Liver (tissue), 9 donors: ENCODE measurements around the gene EVC. TPM values are rescaled to one million over a fixed set of nuclear protein-coding genes. Genes with fewer than 3 reads are reported as not detected.

Experiments used
- DNase-seq: peaks from one replicate; pipeline ENCODE4 v3.0.0-alpha.2; 2017; ENCODE audit warnings: low spot score
- H3K27ac ChIP-seq, 2 donors: one replicate each; pipeline ENCODE4 v1.7.0; 2013; ENCODE audit warnings: inconsistent platforms in 2 of 2, low read length in 2 of 2, control low read depth in 1 of 2, low read depth in 1 of 2, mild to moderate bottlenecking in 1 of 2
- H3K27me3 ChIP-seq, 4 donors: one replicate each; pipeline versions ENCODE4 v1.6.1 to v1.7.0; 2013; ENCODE audit warnings: low read length in 3 of 4, inconsistent platforms in 1 of 4, mild to moderate bottlenecking in 1 of 4, moderate library complexity in 1 of 4; ENCODE audit not compliant: control insufficient read depth in 4 of 4, insufficient read depth in 4 of 4
- H3K36me3 ChIP-seq, 4 donors: one replicate each; pipeline versions ENCODE4 v1.6.1 to v1.7.0; 2013; ENCODE audit warnings: low read length in 3 of 4, mild to moderate bottlenecking in 3 of 4, low read depth in 1 of 4, moderate library complexity in 1 of 4; ENCODE audit not compliant: control insufficient read depth in 4 of 4, insufficient read depth in 3 of 4
- H3K4me1 ChIP-seq, 4 donors: one replicate each; pipeline versions ENCODE4 v1.6.1 to v1.7.0; 2013; ENCODE audit warnings: low read length in 3 of 4, mild to moderate bottlenecking in 3 of 4, moderate library complexity in 1 of 4; ENCODE audit not compliant: control insufficient read depth in 4 of 4, insufficient read depth in 4 of 4
- H3K4me3 ChIP-seq, 3 donors: one replicate each; pipeline versions ENCODE4 v1.6.1 to v1.7.0; 2013; ENCODE audit warnings: low read length in 3 of 3, control low read depth in 1 of 3, low read depth in 1 of 3, mild to moderate bottlenecking in 1 of 3
- H3K9ac ChIP-seq, 2 donors: one replicate each; pipeline ENCODE4 v1.7.0; 2013; ENCODE audit warnings: low read length in 2 of 2, mild to moderate bottlenecking in 2 of 2, moderate library complexity in 2 of 2, control low read depth in 1 of 2, low read depth in 1 of 2
- H3K9me3 ChIP-seq, 4 donors: one replicate each; pipeline versions ENCODE4 v1.6.1 to v1.7.0; 2013; ENCODE audit warnings: low read length in 3 of 4; ENCODE audit not compliant: control insufficient read depth in 4 of 4
- ATF3 ChIP-seq: IDR thresholded peaks from 2 replicates; pipeline ENCODE4 v1.6.1; 2016; ENCODE audit warnings: antibody characterized with exemption
- EGR1 ChIP-seq, 2 donors: IDR thresholded peaks; 2 replicates each; pipeline ENCODE4 v1.6.1; 2016 to 2018; ENCODE audit warnings: antibody characterized with exemption in 2 of 2, low read depth in 2 of 2
- FOXA1 ChIP-seq: IDR thresholded peaks from 2 replicates; pipeline ENCODE4 v1.6.1; 2016; ENCODE audit warnings: antibody characterized with exemption
- FOXA2 ChIP-seq: IDR thresholded peaks from 2 replicates; pipeline ENCODE4 v1.6.1; 2016; ENCODE audit warnings: antibody characterized with exemption
- GABPA ChIP-seq, 2 donors: IDR thresholded peaks in 1 of 2; conservative IDR thresholded peaks in 1 of 2; 2 replicates each; pipeline ENCODE4 v1.6.1; 2016; ENCODE audit warnings: antibody characterized with exemption in 2 of 2, mild to moderate bottlenecking in 1 of 2, moderate library complexity in 1 of 2
- HNF4A ChIP-seq, 2 donors: conservative IDR thresholded peaks; 2 replicates each; pipeline ENCODE4 v1.6.1; 2016; ENCODE audit warnings: antibody characterized with exemption in 2 of 2, mild to moderate bottlenecking in 2 of 2
- HNF4G ChIP-seq: IDR thresholded peaks from 2 replicates; pipeline ENCODE4 v1.6.1; 2016; ENCODE audit warnings: antibody characterized with exemption
- JUND ChIP-seq, 2 donors: IDR thresholded peaks; 2 replicates each; pipeline ENCODE4 v1.6.1; 2016; ENCODE audit warnings: antibody characterized with exemption in 2 of 2
- MAX ChIP-seq: IDR thresholded peaks from 2 replicates; pipeline ENCODE4 v1.6.1; 2016; ENCODE audit warnings: antibody characterized with exemption
- NR2F2 ChIP-seq: IDR thresholded peaks from 2 replicates; pipeline ENCODE4 v1.6.1; 2016; ENCODE audit warnings: antibody characterized with exemption
- RAD21 ChIP-seq, 2 donors: IDR thresholded peaks; 2 replicates each; pipeline ENCODE4 v1.6.1; 2016; ENCODE audit warnings: antibody characterized with exemption in 2 of 2, mild to moderate bottlenecking in 2 of 2
- REST ChIP-seq: IDR thresholded peaks from 2 replicates; pipeline ENCODE4 v1.6.1; 2016; ENCODE audit warnings: antibody characterized with exemption, mild to moderate bottlenecking
- RXRA ChIP-seq, 2 donors: IDR thresholded peaks; 2 replicates each; pipeline ENCODE4 v1.6.1; 2017 to 2018; ENCODE audit warnings: antibody characterized with exemption in 2 of 2, mild to moderate bottlenecking in 1 of 2
- SP1 ChIP-seq: IDR thresholded peaks from 2 replicates; pipeline ENCODE4 v1.6.1; 2018; ENCODE audit warnings: antibody characterized with exemption, mild to moderate bottlenecking
- TAF1 ChIP-seq: conservative IDR thresholded peaks from 2 replicates; pipeline ENCODE4 v1.6.1; 2016; ENCODE audit warnings: antibody characterized with exemption, mild to moderate bottlenecking
- YY1 ChIP-seq: IDR thresholded peaks from 2 replicates; pipeline ENCODE4 v1.6.1; 2016; ENCODE audit warnings: antibody characterized with exemption, mild to moderate bottlenecking
- ZBTB33 ChIP-seq: IDR thresholded peaks from 2 replicates; pipeline ENCODE4 v1.6.1; 2016; ENCODE audit warnings: antibody characterized with exemption
- WGBS: extraction: QIAGEN DNeasy Blood & Tissue Kit; methylation state at CpG from one replicate; pipeline ENCODE4 v1.1.7; 2013; 5-methylcytosine and 5-hydroxymethylcytosine counted together
- polyA plus RNA-seq, 2 donors: library from polyadenylated mRNA; stranded (reverse) in 1 of 2; unstranded in 1 of 2; fragments of 200-250 nt in 1 of 2; fragments of >200 nt in 1 of 2; fragmentation: Nextera tagmentation in 1 of 2; extraction: Ambion mirVana in 1 of 2; gene quantifications; one replicate each; pipeline versions ENCODE4 v1.2.1 to v1.2.3, GENCODE V29; 2013 to 2015
- total RNA-seq, 2 donors: library from RNA; depleted of rRNA; stranded (reverse); fragments of >200 nt; gene quantifications; one replicate each; pipeline ENCODE4 v1.2.3, GENCODE V29; 2014
- donor health status: healthy.
- donor health status: healthy.
- donor health status: healthy.
- donor health status: healthy.
- donor health status: healthy.

Gene EVC
- total and polyA plus RNA-seq, 4 donors = 0.76 to 10.9 (median 3.2) TPM

GRCh38 chr4:5705647-5706320 lies 5.2 kb upstream of the EVC start:
- H3K36me3 ChIP-seq = no peaks in the 10 kb centered on the region
- no peak overlapping the region for H3K4me3 ChIP-seq
- TF ChIP-seq MAX (no peak), YY1 (no peak), FOXA1 (no peak), SP1 (no peak), REST (no peak), ZBTB33 (no peak), JUND (IDR thresholded peaks at IDR 0.05) (no peak), HNF4G (no peak), RXRA (IDR thresholded peaks at IDR 0.05) (no peak), NR2F2 (no peak), ATF3 (no peak), HNF4A (conservative IDR thresholded peaks at IDR 0.05) (no peak), RAD21 (IDR thresholded peaks at IDR 0.05) (no peak), TAF1 (no peak), GABPA (IDR thresholded peaks at IDR 0.05 in 1 of 2, conservative IDR thresholded peaks at IDR 0.05 in 1 of 2) (no peak), EGR1 (IDR thresholded peaks at IDR 0.05; ENCODE audit: low read depth in 2 of 2) (no peak), FOXA2 (no peak)
- no peak overlapping the region for H3K27ac ChIP-seq
- 76% methylated on average over 5 of the region's 5 CpGs for WGBS
- H3K4me1 ChIP-seq = peaks cover 0 to 16% (median 7%) of the 10 kb centered on the region in 4 donors
- H3K9ac ChIP-seq = no peak overlapping the region
- H3K27me3 ChIP-seq = peaks cover 0 to 3% (median 0%) of the 10 kb centered on the region in 4 donors
- DNase-seq = no peak
- peaks cover 0 to 2% (median 0%) of the 10 kb centered on the region in 4 donors for H3K9me3 ChIP-seq
